NCI-H446 treated with DMSO at 0.1 percent for 48 hours (cell line): Measurements from ENCODE around the gene APOB.

Experiments used
- DNase-seq: peaks from one replicate; lab custom pipeline; 2025; lab: John Stamatoyannopoulos, UW

Gene APOB

DNA sequence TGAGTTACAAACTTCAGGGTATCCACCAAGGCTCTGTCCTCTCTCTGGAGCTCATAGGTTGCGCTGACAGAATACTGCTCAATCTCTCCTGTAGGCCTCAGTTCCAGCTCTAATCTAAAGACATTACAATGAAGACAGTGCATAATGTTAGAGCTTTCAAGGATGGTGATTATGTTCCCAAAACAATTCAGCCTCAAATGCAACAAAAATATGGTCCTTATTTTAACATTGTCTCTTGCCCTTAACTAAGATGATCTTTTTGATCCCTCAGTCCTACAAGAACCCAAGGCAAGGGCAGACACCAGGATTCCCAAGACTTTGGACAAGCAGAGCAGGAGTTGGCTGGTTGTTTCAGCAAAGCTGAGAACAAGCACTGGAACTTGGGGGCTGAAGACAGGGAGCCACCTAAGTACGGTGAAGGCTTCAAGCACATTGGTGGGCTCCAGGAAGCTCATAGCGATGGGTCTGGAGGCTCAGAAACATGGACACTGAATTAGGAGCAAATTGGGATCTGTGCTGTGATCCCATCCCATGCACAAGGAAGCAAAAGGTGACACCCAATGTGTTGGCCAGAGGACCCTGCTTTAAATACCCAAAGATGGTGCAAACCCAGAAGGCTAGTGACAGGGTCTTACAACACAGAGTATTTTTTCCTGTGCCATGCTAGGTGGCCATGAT is 24.7 kb downstream of the APOB start:
- no peak for DNase-seq

DNA sequence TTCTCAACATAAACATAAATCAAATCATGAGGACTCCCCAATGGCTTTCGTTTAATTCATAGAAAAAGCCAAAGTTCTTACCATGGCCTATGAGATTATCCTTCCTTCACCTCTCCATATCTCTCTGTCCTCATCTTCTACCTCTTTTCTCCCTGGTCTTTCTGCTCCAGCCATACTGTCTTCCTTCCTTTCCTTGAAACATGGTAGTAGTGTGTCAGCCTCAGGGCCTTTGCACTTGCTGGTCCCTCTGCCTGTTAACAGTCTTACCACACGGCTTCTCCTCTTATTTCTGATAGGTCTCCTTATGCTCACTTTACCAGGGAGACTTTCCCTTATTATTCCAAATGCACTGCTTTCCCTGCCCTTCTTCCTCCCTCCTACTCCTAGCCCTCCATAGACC is 25.6 kb downstream of the APOB start:
- no peak for DNase-seq

DNA sequence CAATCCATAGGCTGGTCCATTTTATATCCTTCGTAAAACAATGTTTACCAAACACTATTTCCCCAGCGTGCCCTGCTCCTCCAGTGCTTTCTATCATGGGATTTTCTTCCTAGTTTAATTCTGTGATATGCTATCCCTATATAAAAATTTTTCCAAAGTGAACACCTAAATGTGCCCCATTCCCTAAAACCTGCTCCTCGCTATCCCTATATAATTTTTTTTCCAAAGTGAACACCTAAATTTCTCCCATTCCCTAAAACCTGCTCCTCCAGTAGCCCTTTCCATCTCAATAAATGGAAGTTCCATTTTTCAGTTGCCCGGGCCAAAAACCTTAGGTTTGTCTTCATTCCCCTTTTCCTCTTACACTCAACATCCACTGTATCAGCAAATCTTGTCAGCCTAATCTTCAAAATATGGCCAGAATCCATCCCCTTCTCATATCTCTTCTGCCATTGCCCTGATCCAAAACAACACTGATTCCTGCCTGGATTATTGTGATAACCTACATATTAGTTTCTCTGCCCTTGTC is 26.1 kb downstream of the APOB start:
- DNase-seq: no peak

DNA sequence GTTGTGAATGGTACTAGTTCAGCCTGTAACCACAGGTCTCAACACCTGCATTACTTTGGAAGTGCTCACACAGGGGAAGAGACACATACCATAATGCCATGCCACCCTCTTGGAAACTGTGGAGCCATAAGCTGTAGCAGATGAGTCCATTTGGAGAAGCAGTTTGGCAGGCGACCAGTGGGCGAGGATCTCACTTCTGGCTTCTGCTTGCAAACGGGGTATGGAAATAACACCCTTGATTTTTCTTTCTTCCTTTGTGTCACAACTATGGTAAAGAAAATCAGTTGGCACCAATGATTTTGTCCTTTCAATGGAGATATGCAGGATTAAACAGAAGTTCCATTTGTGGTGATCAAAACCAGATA is 28.6 kb downstream of the APOB start:
- no peak for DNase-seq

DNA sequence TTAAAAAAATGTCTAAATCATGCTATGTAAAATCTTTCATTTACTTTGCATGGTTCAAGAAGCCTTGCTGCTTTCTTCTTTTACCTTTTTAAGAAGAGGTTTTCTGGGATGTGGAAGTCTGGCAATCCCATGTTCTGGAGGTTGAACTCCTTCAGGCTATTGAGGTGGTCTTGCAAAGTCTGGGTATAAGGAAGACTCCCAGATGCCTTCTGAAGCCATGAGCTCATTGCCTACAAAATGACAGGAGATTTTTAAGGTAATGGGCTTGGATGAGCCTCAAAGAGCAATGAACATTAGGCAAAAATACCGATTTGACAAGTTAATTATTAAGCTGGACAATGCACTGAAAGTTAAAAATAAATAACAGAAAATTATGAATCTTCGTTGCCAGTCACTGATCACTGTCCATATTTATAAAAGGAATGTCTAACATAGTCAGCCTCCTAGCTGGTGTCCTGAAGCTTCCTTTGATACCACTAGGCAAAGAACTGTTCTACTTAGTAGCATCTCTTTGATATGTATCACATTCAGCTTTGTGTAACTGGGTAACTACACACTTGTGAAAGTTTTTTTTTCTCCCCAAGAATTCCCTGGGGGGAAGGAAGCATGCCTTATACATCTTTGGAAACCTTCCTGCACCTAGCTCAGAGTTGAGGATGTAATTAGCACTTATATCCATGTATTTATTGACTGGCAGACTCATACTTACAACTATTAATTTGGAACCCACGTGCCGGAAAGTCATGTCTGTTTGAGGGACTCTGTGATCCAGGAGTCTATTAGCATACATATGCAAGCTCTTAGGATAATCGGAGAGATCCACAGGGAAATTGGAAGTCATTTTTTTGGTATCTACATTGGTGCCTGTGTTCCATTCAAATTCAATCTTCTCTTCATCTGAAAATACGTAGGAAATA is 29.3 kb downstream of the APOB start:
- DNase-seq: no peak

DNA sequence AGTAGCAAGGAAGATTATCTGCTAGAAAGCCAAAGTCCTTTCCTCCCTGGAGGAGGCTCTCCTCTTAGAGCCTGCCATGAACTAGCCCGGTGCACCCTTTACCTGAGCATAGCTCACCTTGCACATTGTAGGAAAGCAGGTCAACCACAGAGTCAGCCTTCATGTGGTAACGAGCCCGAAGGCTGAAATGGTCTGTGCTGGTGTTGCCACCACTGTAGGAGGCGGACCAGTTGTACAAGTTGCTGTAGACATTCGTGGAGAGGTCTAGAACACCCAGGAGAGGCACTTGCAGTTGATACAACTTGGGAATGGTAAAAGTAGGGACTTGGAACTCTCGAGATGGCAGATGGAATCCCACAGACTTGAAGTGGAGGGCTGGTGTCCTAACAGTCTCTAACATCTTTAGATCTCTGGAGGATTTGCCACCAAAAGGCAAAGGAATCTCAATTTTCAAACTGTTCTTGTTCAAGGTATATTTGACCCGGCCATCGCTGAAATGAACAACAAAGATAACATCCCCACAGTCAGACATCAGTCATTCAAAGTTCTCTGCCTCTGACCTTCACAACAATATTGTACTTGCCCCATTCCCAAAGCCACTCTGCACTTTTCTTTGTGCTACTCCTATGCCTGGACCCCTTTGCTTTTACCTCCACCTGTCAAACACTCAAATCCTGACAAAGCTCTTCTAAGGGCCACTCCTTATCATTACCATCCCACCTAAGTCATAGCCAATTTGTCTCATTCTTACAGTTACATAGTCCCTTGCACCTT is 30.6 kb downstream of the APOB start:
- no peak for DNase-seq

DNA sequence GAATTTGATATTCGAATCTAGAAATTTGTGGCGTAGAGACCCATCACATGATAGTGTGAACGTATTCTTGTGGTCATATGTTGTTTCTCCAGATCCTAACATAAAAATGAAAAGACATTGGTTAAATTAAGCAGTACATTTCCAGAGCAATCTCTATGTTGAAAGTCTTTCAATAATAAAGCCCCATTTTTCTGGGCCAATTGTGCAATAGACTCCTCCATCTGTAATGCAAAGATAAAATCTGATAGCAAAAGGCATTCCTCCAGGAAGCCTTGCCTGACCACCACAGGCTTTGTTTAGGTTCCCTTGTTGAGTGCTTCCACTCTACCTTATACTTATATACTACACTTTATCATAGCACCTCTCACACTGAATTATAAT is 31.3 kb downstream of the APOB start:
- no peak for DNase-seq

DNA sequence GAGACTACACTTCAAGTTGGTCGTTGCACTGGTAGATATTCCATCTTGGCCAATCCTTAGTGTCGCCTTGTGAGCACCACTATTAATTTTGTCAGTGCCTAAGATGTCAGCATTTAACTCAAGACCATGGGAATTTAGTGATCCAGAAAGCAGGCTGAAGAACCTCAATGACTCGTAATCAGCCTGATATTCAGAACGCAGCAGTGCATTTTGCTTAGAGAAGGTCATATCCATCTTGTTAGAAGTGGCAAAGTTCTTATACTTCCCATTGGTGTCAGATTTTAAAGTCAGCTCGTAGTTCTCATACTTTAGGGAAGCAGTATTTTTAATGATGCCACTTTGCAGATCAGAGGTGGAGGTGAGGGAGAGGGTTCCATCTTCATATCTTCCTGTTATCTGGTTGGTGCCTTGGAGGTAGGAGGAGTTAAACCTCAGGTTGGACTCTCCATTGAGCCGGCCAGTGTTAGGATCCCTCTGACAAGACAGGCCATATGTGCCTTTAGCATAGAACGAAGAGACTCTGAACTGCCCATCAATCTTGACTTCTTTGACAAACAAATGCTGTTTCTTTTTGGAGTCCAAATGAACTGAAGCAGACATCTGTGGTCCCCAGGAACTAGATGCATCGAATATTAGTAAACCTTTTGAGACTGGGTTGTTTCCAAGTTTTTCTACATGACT is 31.9 kb downstream of the APOB start:
- no peak for DNase-seq

DNA sequence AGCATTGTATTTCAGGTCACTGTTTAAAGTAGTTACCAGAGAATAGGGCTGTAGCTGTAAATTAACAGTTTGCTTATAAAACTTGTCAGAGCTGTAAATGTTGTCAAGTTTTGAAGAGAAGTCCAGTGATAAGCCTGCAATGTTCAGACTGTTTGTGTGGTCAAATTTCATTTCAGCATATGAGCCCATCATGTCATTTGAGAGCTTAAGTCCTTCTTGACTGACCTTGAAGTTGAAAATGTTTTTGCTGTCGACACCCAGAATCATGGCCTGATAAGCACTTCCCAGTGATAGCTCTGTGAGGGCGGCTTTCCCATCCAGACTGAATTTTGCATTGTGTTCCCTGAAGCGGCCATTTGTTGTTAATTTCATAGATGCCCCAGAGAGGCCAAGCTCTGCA is 32.4 kb downstream of the APOB start:
- no peak for DNase-seq

DNA sequence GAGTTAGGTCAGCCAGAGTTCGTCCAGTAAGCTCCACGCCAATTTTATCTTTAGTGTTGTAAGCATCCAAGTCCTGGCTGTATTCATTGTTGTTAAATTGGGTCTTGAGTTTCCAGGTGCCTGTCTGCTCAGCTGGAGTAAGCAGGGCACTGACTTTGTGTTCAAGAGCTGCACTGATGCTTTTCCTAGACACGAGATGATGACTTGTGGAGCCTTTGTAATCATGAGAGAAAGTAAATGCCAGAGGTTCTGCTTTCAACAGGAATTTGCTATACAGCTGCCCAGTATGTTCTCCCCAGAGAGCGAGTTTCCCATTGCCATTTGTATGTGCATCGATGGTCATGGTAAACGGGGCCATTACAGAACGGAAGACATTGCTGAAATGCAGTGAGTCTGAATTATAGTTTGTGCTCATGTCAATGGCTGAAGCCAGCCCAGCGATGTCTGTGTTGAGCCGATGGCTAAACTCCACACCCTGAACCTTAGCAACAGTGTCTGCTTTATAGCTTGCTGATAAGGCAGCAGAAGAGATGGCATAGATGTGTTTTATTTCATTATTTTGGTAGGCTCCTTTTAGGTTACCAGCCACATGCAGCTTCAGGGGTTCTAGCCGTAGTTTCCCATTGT is 32.9 kb downstream of the APOB start:
- no peak for DNase-seq

DNA sequence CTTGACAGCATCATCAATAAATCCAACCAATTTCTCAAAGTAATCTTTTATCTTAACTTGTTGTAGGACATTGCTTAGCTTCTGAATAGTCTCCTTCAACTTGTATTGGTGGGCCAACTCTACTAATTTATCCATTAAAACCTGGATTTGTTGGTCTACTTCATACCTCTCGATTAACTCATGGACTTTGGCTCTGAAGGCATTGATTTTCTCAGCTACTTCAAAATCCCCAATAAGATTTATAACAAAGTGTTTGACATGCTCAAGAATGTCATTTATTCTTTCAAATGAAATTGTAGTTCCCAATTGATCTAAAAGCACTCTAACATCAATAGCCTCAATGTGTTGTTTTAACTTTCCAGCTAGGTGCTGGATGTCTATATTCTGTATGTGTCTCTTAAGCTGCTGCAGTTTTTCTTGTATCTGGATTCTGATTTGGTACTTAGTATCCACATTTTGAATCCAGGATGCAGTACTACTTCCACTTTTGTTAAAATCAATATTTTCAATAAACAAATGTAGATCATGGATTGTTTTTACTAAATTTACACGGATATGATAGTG is 34.1 kb downstream of the APOB start:
- DNase-seq: no peak

DNA sequence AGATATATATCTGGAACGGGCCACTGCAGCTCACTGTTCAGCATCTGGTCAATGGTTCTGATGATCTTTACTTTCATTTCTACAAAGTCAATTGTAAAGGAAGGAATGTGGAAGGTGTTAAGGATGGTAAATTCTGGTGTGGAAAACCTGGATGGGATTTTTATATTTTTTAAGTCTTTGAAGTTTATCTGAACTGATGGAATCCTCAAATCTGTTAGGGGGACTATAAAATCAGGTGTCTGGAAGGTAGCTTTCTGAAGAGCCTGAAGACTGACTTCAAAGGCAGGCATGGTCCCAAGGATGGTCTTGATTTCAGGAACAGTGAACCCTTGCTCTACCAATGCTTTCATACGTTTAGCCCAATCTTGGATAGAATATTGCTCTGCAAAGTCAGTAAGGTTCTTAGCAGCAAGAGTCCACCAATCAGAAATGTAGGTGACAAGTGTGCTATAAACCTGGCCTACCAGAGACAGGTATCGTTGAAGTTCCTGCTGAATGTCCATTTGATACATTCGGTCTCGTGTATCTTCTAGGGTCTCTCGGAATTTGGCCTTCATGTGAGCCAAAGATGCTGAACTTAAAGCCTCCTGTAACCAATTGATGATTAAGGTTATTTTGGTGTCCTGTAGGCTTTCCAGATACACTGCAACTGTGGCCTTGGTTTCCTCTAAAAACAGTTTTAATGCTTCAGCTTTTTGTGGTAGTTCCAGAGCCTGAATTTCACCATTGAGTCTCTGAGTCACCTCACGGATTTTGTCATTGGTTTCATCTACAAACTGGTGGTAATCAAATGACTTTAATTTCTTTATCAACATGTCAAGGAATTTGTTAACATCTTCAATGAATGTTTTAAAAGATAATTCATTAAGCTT is 34.8 kb downstream of the APOB start:
- DNase-seq: no peak

DNA sequence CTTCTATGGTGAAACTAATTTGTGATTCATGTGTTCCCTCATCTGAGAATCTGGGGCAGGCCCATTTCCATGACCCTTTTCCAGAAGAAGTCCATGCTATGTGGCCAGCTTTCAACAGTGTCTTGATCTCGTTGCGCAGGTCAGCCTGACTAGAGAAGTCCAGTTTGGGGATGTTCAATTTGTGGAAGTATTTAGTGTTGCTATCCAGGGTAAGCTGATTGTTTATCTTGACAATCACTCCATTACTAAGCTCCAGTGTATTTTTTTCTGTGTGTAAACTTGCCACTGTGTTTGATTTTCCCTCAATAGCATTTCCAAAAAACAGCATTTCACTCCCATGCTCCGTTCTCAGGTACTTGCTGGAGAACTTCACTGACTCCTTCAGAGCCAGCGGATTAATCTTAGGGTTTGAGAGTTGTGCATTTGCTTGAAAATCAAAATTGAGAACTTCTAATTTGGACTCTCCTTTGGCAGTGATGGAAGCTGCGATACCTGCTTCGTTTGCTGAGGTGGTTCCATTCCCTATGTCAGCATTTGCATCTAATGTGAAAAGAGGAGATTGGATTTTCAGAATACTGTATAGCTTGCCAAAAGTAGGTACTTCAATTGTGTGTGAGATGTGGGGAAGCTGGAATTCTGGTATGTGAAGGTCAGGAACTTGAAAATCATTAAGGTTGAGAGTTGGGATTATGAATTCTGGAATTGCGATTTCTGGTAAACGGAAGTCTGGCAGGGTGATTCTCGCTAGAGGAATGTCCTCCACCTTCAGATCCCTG is 35.7 kb downstream of the APOB start:
- DNase-seq: no peak

DNA sequence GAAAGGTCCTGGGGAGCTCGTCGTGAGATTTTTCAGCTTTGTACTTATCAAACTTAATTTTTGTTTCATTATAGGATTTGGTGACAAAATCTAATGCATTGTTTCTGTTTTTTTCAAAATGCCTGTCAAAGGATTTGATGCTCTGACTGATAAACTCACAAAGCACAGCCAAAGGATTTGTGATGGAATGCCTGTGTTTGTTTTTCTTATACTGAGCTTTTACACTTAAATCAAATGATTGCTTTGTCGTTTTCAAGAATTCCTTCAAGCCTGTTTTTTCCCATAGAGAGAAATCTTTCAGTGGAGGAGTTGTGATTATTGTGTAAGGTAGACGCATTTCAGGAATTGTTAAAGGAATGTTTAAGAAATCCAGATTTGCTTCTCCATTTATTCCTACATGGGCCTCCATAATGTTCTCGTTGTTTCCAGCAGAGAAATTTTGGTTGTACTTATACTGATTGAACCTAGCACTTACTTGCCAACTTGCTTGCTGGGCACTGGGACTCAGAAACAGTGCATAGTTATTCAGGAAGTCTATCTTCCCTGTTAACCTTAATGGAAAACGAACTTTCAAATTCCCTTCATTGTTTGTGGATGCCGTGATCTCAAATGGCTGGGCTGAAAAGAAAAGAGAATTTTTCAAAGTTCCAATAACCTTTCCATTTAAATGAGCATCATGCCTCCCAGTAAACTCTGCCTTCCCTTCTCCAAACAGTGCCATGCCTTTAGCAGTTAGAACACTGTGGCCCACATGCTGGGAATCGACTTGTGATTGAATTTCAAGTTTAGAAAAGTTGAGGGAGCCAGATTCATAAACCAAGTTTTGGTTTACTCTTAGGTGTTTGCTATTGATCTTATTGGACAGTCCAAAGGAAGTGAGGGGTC is 36.5 kb downstream of the APOB start:
- DNase-seq: no peak

DNA sequence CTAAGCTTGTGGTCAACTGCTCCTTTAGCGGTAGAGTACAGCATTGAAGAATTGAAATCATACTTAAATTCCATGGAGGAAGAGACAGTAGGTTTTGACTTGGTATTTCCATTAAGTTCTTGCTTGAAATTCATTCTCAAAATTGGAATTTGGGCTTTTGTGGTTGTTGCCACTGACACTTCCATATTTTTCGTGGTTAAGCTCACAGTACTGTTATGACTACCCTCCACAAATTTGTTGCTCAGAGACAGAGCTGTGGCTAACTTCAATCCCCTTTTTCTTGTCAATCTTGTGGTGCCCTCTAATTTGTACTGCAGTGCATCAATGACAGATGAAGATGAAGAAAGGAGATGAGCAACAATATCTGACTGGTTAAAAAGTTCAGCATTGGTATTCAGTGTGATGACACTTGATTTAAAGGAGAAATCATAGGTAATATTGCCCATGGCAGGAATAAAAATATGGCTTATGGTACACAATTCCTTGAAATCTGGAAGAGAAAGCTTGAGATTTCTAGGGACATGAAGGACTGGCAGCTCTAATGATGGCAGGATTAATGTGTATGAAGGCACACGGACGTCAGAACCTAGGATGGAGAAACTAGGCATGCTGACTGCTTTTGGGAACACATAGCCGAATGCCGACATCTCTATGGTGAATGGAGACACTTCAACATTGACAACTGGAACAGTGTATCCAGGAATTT is 37.3 kb downstream of the APOB start:
- no peak for DNase-seq

DNA sequence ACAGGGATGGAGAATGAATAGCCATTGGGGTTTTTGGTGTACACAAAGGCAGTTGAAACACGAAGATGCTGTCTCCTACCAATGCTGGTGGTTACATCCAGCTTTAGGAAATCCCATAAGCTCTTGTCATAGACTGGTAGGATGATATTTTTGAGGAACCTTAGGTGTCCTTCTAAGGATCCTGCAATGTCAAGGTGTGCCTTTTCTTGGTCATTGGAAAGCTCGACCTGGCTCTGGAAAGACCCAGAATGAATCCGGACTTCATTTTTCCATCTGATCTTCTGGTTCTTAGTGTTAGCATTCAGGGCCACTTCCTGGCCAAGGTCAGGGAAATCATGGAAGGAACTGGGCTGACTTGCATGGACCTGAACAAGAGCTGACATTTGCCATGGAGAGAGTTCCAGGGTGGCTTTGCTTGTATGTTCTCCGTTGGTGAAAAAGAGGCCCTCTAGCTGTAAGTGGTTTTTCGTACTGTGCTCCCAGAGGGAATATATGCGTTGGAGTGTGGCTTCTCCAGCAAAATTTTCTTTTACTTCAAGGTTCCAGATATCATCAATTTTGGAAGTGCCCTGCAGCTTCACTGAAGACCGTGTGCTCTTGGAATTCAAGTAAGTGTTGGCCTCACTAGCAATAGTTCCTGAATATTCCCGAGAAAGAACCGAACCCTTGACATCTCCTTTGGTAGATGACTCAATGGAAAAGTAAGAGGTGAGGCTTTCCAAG is 38.0 kb downstream of the APOB start:
- no peak for DNase-seq

DNA sequence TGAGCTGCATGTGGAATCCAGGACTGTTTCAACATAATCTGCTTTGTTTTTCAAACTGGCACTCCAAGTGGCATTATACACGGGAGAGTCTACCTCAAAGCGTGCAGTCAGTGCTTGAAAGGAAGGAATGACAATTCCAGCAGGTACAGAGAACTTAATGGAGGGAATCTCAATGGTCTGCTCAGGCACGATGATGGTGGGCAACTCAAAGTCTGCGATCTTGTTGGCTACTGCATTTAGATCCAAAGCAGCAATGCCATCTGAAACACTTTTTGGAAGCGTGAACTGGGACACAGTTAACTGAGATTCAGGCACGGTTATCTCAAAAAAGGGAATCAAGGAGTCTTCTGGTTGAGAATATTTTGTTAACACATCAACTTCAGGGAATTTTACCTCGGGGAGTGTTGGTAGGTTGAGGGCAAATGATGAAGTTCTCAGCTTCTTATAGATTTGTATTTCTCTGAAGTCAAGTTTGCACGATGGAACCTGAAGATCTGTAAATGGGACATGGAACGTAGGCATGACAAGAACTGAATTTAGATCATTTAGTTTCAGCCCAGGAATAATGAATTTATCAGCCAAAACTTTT is 38.7 kb downstream of the APOB start:
- no peak for DNase-seq
